ENCODE data around the gene RELCH. TPM values are rescaled to one million over a fixed set of nuclear protein-coding genes. Genes with fewer than 3 reads are reported as not detected.

Gene RELCH
- total and polyA plus RNA-seq, 2 of the 13 experiments (the other 11 are each of a cell fraction or from before 2014, with no cell fraction given) = 5.6 to 31.7 TPM

DNA sequence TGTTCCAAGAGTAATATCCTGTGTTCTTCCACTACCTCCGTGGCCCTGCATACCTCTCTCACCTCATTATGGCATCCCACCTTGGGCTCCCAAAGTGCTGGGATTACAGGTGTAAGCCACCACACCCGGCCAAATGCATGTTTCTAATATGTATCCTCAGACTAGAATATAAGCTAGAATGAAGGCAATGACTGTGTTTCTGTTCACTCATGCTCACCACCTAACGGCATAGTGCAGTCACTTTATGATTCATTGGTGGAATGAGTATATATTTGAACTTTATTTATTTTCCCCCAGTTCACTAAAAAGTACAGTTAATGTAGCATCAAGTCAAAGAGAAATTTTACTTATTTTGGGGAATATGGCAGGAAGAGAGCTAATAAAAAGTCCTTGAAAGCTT, 11.5 kb upstream of the RELCH start:
- no peak for FAIRE-seq
- Histone ChIP-seq H3K27me3 (ENCODE audit: control insufficient read depth in 1 of 2, insufficient read depth in 2 of 2, low read length in 2 of 2) (no peaks in the 10 kb centered on the region), H3K9ac (ENCODE audit: insufficient read depth, low read depth, low read length) (no peak overlapping the region), H3K79me2 (ENCODE audit: insufficient read depth, low read length) (peaks cover 6% of the 10 kb centered on the region), H4K20me1 (ENCODE audit: insufficient read depth, low read length) (no peaks in the 10 kb centered on the region), H2AFZ (ENCODE audit: low read length) (no peak overlapping the region), H3K4me3 (replicated peaks in 1 of 3; ENCODE audit: insufficient read depth in 1 of 3, low read depth in 2 of 3, low read length in 3 of 3) (no peak overlapping the region), H3K4me2 (ENCODE audit: low read depth, low read length) (no peak overlapping the region), H3K9me3 (ENCODE audit: low read length) (no peaks in the 10 kb centered on the region), H3K36me3 (replicated peaks in 1 of 2; ENCODE audit: control insufficient read depth in 1 of 2, insufficient read depth in 2 of 2, low read length in 2 of 2) (no peaks in the 10 kb centered on the region), H3K4me1 (ENCODE audit: insufficient read depth, low read length) (peaks cover 8% of the 10 kb centered on the region), H3K27ac (ENCODE audit: extremely low read length, insufficient read depth, low read length) (no peak overlapping the region)
- no peak for DNase-seq (ENCODE audit: low spot score)
- TF ChIP-seq ZNF451 (CRISPR knock-in tag; IDR thresholded peaks at IDR 0.05) (no peak), SOX13 (IDR thresholded peaks at IDR 0.05) (no peak), SOX13 (CRISPR knock-in tag; conservative IDR thresholded peaks at IDR 0.05 in 1 of 2, IDR thresholded peaks at IDR 0.05 in 1 of 2) (no peak)
- TF ChIP-seq, protein P1, sequence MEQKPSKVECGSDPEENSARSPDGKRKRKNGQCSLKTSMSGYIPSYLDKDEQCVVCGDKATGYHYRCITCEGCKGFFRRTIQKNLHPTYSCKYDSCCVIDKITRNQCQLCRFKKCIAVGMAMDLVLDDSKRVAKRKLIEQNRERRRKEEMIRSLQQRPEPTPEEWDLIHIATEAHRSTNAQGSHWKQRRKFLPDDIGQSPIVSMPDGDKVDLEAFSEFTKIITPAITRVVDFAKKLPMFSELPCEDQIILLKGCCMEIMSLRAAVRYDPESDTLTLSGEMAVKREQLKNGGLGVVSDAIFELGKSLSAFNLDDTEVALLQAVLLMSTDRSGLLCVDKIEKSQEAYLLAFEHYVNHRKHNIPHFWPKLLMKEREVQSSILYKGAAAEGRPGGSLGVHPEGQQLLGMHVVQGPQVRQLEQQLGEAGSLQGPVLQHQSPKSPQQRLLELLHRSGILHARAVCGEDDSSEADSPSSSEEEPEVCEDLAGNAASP (CRISPR knock-in tag; IDR thresholded peaks at IDR 0.05; ENCODE audit: borderline replicate concordance) = no peak
- POLR2A ChIA-PET = no interaction called here
- intact Hi-C loops (cut with micrococcal nuclease; ENCODE audit: unreplicated experiment) (no loop called here), in situ Hi-C loops (cut with HindIII; ENCODE audit: extremely low pct_ligation_motif_present, low pct_unique_long_range_greater_than_20kb) (no loop called here)
- CTCF ChIA-PET (ENCODE audit: low intra/inter-chr PET ratio, low total read pairs) = no interaction called here
- ATAC-seq = no peak
- BruUV-seq (replicated peaks) = no TSS peak
- 98% methylated on average over 3 of the region's 3 CpGs for WGBS (ENCODE audit: low lambda C conversion rate)

- POLR2A ChIA-PET = no interaction called here
- WGBS (ENCODE audit: low lambda C conversion rate) = 89% methylated on average over 3 of the region's 3 CpGs
- Histone ChIP-seq H3K4me3 (replicated peaks in 1 of 3; ENCODE audit: insufficient read depth in 1 of 3, low read depth in 2 of 3, low read length in 3 of 3) (no peak overlapping the region), H3K79me2 (ENCODE audit: insufficient read depth, low read length) (peaks cover 7% of the 10 kb centered on the region), H3K27ac (ENCODE audit: extremely low read length, insufficient read depth, low read length) (no peak overlapping the region), H4K20me1 (ENCODE audit: insufficient read depth, low read length) (no peaks in the 10 kb centered on the region), H3K9ac (ENCODE audit: insufficient read depth, low read depth, low read length) (no peak overlapping the region), H3K9me3 (ENCODE audit: low read length) (no peaks in the 10 kb centered on the region), H2AFZ (ENCODE audit: low read length) (no peak overlapping the region), H3K36me3 (replicated peaks in 1 of 2; ENCODE audit: control insufficient read depth in 1 of 2, insufficient read depth in 2 of 2, low read length in 2 of 2) (no peaks in the 10 kb centered on the region), H3K27me3 (ENCODE audit: control insufficient read depth in 1 of 2, insufficient read depth in 2 of 2, low read length in 2 of 2) (no peaks in the 10 kb centered on the region), H3K4me1 (ENCODE audit: insufficient read depth, low read length) (peaks cover 8% of the 10 kb centered on the region), H3K4me2 (ENCODE audit: low read depth, low read length) (no peak overlapping the region)
- ATAC-seq = no peak
- in situ Hi-C loops (cut with HindIII; ENCODE audit: extremely low pct_ligation_motif_present, low pct_unique_long_range_greater_than_20kb) (no loop called here), intact Hi-C loops (cut with micrococcal nuclease; ENCODE audit: unreplicated experiment) (no loop called here)
- BruUV-seq (replicated peaks) = no TSS peak
- no peak for FAIRE-seq
- no peak for DNase-seq (ENCODE audit: low spot score)
- CTCF ChIA-PET (ENCODE audit: low intra/inter-chr PET ratio, low total read pairs) = no interaction called here
- TF ChIP-seq ZNF549 (CRISPR knock-in tag; IDR thresholded peaks at IDR 0.05) = no peak
- no peak for TF ChIP-seq FOXM1 (CRISPR knock-in tag; IDR thresholded peaks at IDR 0.05)
- TF ChIP-seq SMAD1 (CRISPR knock-in tag; IDR thresholded peaks at IDR 0.05; ENCODE audit: borderline replicate concordance, low read depth) = no peak
- TF ChIP-seq ZKSCAN5 (CRISPR knock-in tag; IDR thresholded peaks at IDR 0.05) = no peak
- TF ChIP-seq ZNF777 (CRISPR knock-in tag; IDR thresholded peaks at IDR 0.05) = no peak
- TF ChIP-seq, protein P2, sequence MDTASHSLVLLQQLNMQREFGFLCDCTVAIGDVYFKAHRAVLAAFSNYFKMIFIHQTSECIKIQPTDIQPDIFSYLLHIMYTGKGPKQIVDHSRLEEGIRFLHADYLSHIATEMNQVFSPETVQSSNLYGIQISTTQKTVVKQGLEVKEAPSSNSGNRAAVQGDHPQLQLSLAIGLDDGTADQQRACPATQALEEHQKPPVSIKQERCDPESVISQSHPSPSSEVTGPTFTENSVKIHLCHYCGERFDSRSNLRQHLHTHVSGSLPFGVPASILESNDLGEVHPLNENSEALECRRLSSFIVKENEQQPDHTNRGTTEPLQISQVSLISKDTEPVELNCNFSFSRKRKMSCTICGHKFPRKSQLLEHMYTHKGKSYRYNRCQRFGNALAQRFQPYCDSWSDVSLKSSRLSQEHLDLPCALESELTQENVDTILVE (CRISPR knock-in tag; IDR thresholded peaks at IDR 0.05) = no peak
- TF ChIP-seq ELF4 (CRISPR knock-in tag; IDR thresholded peaks at IDR 0.05; ENCODE audit: borderline replicate concordance) = no peak
- TF ChIP-seq RFXANK (CRISPR knock-in tag; IDR thresholded peaks at IDR 0.05) = no peak
- TF ChIP-seq SMARCC2 (IDR thresholded peaks at IDR 0.05) = no peak
- no peak for TF ChIP-seq ZNF20 (CRISPR knock-in tag; IDR thresholded peaks at IDR 0.05)
These were observed 9.8 kb upstream of the RELCH start for GRCh38 chr18:62177271-62177670.
